ENCODE data around the gene PNMA6E. TPM values are rescaled to one million over a fixed set of nuclear protein-coding genes. Genes with fewer than 3 reads are reported as not detected.

Gene PNMA6E
- polyA plus RNA-seq, 1 donor from 2014 or later: not detected

DNA sequence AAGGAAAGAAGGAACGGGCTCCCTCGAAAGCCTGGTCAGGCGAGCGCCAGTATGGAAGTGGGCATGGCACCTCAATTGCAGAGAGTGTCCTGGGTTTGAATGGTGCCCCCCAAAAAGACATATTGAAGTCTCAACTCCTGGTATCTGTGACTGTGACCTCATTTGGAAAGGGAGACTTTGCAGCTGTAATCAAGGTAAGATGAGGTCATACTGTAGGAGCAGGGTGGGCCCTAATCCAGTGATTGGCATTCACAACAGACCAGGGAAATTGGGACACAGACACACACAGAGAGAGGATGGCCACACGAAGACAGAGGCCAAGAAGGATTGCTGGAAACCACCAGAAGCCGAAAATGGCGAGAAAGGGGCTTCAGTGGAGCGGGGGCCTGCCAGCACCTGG, 16.5 kb upstream of the PNMA6E start:
- no peak overlapping the region for H3K27ac Mint-ChIP-seq
- H3K4me3 Mint-ChIP-seq: no peak overlapping the region
- no peaks in the 10 kb centered on the region for H3K9me3 Mint-ChIP-seq
- H3K36me3 Mint-ChIP-seq: peaks cover 2% of the 10 kb centered on the region
- H3K27me3 Mint-ChIP-seq: peaks cover 3% of the 10 kb centered on the region
- H3K4me1 Mint-ChIP-seq: peaks cover 0 to 2% (median 0%) of the 10 kb centered on the region in 3 donors

- Mint-ChIP-seq H3K36me3 (peaks cover 2% of the 10 kb centered on the region), H3K4me1 (peaks cover 0 to 7% (median 6%) of the 10 kb centered on the region in 3 donors), H3K27ac (no peak overlapping the region), H3K27me3 (peaks cover 6% of the 10 kb centered on the region), H3K9me3 (no peaks in the 10 kb centered on the region), H3K4me3 (no peak overlapping the region)
Observed at GRCh38 chrX:153416781-153417450, 15.8 kb upstream of the PNMA6E start.

DNA sequence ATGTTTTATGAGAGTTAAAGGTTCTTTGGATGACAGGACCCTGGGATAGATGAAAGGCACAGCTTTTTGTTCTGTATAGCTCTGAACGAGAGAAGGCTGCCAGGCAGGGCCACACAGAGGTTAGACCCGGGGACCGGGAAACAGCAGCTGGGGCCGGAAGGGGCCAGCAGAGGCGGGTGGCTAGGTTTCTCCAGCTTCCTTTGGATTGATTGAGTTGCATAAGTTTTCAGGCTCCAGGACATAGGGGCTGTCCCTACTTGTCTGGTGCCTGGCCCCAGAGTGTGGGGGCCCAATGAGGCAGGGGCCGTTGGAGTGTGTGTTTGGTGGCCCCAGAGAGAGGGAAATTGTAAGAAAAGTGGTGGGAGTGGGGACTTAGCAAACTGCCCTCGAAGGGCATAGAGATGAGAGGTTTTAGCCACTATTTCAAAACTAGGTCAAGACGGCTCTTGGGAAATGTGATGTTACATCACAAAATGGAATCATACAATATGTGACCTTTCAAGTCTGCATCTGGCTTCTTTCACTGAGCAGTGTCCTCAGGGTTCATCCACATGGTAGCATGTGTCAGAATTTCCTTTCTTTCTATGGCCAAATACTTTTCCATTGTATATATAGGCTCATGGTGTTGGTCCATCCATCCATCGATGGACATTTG, 13.8 kb upstream of the PNMA6E start:
- peak overlapping the region in 1 of 4 donors; percentile 61 for H3K4me3 Mint-ChIP-seq
- peaks cover 6 to 12% (median 9%) of the 10 kb centered on the region in 3 donors for H3K4me1 Mint-ChIP-seq
- peaks cover 2% of the 10 kb centered on the region for H3K36me3 Mint-ChIP-seq
- H3K9me3 Mint-ChIP-seq: no peaks in the 10 kb centered on the region
- peaks cover 6% of the 10 kb centered on the region for H3K27me3 Mint-ChIP-seq
- no peak overlapping the region for H3K27ac Mint-ChIP-seq

- Mint-ChIP-seq H3K27ac (no peak overlapping the region), H3K4me1 (peaks cover 6 to 12% (median 9%) of the 10 kb centered on the region in 3 donors), H3K4me3 (peak overlapping the region in 1 of 4 donors; percentile 31), H3K9me3 (no peaks in the 10 kb centered on the region), H3K27me3 (peaks cover 6% of the 10 kb centered on the region), H3K36me3 (peaks cover 2% of the 10 kb centered on the region)
Observed at GRCh38 chrX:153413731-153414130, 12.6 kb upstream of the PNMA6E start.

- no peaks in the 10 kb centered on the region for H3K9me3 Mint-ChIP-seq
- H3K27ac Mint-ChIP-seq: no peak overlapping the region
- H3K4me3 Mint-ChIP-seq: peak overlapping the region in 2 of 4 donors; percentile 77 to 89
- H3K4me1 Mint-ChIP-seq: peaks cover 6 to 12% (median 9%) of the 10 kb centered on the region in 3 donors
- peaks cover 2% of the 10 kb centered on the region for H3K36me3 Mint-ChIP-seq
- peaks cover 5% of the 10 kb centered on the region for H3K27me3 Mint-ChIP-seq
Observed at GRCh38 chrX:153412746-153413720, 11.9 kb upstream of the PNMA6E start.

- Mint-ChIP-seq H3K9me3 (no peaks in the 10 kb centered on the region), H3K36me3 (no peaks in the 10 kb centered on the region), H3K4me1 (peaks cover 6 to 12% (median 9%) of the 10 kb centered on the region in 3 donors), H3K4me3 (peak overlapping the region; percentile 71 to 89 (median 80)), H3K27ac (peak overlapping the region in 1 of 3 donors; percentile 82), H3K27me3 (peaks cover 5% of the 10 kb centered on the region)
Observed at GRCh38 chrX:153411988-153412574, 10.9 kb upstream of the PNMA6E start.

- Mint-ChIP-seq H3K27me3 (peaks cover 3% of the 10 kb centered on the region), H3K36me3 (no peaks in the 10 kb centered on the region), H3K4me1 (peaks cover 7 to 12% (median 9%) of the 10 kb centered on the region in 3 donors), H3K27ac (peak within 1 kb of the TSS in 1 of 3 donors; percentile 83), H3K4me3 (peak within 1 kb of the TSS; percentile 71 to 89 (median 82)), H3K9me3 (no peaks in the 10 kb centered on the region)
Observed at GRCh38 chrX:153411255-153411987, 10.3 kb upstream of the PNMA6E start, which contains the start of gene ZFP92. ZFP92 (plus strand) TSS chrX:153411472; CDS start chrX:153418323, 6,851 bp downstream.

GRCh38 chrX:153410888-153411254, 9.7 kb upstream of the PNMA6E start:
- peak overlapping the region in 1 of 3 donors; percentile 83 for H3K27ac Mint-ChIP-seq
- peaks cover 7 to 12% (median 9%) of the 10 kb centered on the region in 3 donors for H3K4me1 Mint-ChIP-seq

DNA sequence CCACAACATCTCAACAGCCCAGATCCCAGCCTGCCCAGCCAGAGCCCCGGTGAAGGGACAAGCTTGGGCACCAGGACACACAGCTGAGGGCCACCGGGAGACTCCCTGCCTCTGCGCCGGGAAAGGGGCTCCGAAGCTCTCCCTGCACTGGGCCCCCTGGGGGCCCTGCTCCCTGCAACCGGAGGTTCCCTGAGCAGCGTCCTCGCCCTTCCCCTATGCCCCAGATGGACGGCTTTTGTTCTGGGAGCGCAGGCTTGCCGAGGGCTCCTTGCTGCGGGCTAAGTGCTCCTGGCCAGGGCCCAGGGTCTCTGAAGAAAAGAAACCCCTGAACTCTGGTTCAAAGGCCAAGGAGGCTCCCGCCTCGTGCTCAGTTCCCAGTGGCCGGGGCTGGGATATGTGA, 9.2 kb upstream of the PNMA6E start:
- H3K36me3 Mint-ChIP-seq: no peaks in the 10 kb centered on the region
- peaks cover 7 to 12% (median 9%) of the 10 kb centered on the region in 3 donors for H3K4me1 Mint-ChIP-seq
- peaks cover 3% of the 10 kb centered on the region for H3K27me3 Mint-ChIP-seq
- H3K27ac Mint-ChIP-seq: no peak overlapping the region
- H3K4me3 Mint-ChIP-seq: no peak overlapping the region
- H3K9me3 Mint-ChIP-seq: no peaks in the 10 kb centered on the region

More at GRCh38 chrX:153410888-153411254, 9.7 kb upstream of the PNMA6E start:
- peaks cover 3% of the 10 kb centered on the region for H3K27me3 Mint-ChIP-seq
- no peaks in the 10 kb centered on the region for H3K9me3 Mint-ChIP-seq
- peak overlapping the region; percentile 42 to 88 (median 68) for H3K4me3 Mint-ChIP-seq
- H3K36me3 Mint-ChIP-seq: no peaks in the 10 kb centered on the region

- H3K27ac Mint-ChIP-seq: no peak overlapping the region
- peaks cover 3% of the 10 kb centered on the region for H3K27me3 Mint-ChIP-seq
- H3K4me3 Mint-ChIP-seq: no peak overlapping the region
- no peaks in the 10 kb centered on the region for H3K36me3 Mint-ChIP-seq
- H3K4me1 Mint-ChIP-seq: peaks cover 7 to 12% (median 9%) of the 10 kb centered on the region in 3 donors
- no peaks in the 10 kb centered on the region for H3K9me3 Mint-ChIP-seq
Observed at GRCh38 chrX:153409414-153410101, 8.4 kb upstream of the PNMA6E start.

- Mint-ChIP-seq H3K4me1 (peaks cover 7 to 12% (median 9%) of the 10 kb centered on the region in 3 donors), H3K9me3 (no peaks in the 10 kb centered on the region), H3K4me3 (no peak overlapping the region), H3K27ac (no peak overlapping the region), H3K27me3 (peaks cover 3% of the 10 kb centered on the region), H3K36me3 (no peaks in the 10 kb centered on the region)
Observed at GRCh38 chrX:153408871-153409351, 7.8 kb upstream of the PNMA6E start.

DNA sequence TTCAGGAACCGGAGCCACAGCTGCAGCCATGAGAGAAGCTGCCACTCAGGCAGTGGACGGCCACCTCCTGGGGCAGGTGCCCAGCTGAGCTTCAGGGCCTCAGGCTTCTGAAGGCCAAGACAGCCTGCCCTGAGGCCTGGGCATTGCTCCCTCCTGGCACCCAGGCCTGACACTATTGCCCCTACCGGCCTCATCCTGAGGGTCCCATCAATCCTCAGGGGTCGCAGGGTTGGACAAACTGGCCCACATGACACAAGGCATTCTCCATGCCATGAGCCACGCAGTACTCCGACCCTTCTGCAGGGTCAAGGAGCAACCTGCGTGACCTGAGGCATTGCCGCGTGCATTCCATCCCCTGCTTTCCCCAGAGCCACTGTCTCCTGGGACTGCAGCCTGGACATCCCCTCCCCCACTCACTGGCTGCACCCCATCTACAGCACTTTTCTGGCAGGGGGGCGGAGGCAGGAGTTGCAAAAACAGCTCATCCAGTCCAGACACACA, 7.1 kb upstream of the PNMA6E start:
- H3K9me3 Mint-ChIP-seq: no peaks in the 10 kb centered on the region
- H3K36me3 Mint-ChIP-seq: no peaks in the 10 kb centered on the region
- no peak overlapping the region for H3K27ac Mint-ChIP-seq
- H3K4me3 Mint-ChIP-seq: no peak overlapping the region
- peaks cover 3% of the 10 kb centered on the region for H3K27me3 Mint-ChIP-seq
- peaks cover 7 to 12% (median 7%) of the 10 kb centered on the region in 3 donors for H3K4me1 Mint-ChIP-seq

DNA sequence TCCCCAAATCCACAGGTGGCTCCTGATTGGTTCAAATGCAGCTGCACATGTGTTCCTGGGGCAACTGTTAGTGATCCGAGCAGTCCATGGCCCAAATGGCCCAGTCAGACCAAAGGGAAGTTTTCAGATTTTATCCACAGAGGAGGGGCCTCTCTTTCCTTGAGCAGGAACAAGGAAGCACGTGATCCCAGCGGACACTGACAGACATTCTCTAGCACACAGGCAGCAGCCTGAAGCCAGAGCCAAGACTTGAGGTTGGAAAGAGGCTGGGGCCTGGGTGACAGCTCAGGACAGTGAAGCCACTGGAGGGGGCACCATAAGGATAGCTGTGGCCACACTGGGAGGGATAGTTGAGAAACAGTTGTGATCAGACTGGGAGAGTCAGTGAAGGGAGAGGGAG, 6.6 kb upstream of the PNMA6E start:
- no peak overlapping the region for H3K4me3 Mint-ChIP-seq
- no peaks in the 10 kb centered on the region for H3K9me3 Mint-ChIP-seq
- H3K36me3 Mint-ChIP-seq: no peaks in the 10 kb centered on the region
- peaks cover 3% of the 10 kb centered on the region for H3K27me3 Mint-ChIP-seq
- H3K27ac Mint-ChIP-seq: no peak overlapping the region
- H3K4me1 Mint-ChIP-seq: peaks cover 7 to 12% (median 7%) of the 10 kb centered on the region in 3 donors

Data from IgD-negative memory B cell (primary cell).